ENCODE measurements around the gene TADA1. TPM values are rescaled to one million over a fixed set of nuclear protein-coding genes. Genes with fewer than 3 reads are reported as not detected.
A peak's percentile ranks its signal among the peaks of the same experiment; 100 is the strongest.
"Not testable (repeated sequence)": the region's sequence is repeated elsewhere in the genome, so short reads cannot be mapped to it uniquely, and the experiment has no call there.

TADA1 gene
- total RNA-seq, 2 donors from 2014 or later: 10.9 to 11.1 TPM

DNA sequence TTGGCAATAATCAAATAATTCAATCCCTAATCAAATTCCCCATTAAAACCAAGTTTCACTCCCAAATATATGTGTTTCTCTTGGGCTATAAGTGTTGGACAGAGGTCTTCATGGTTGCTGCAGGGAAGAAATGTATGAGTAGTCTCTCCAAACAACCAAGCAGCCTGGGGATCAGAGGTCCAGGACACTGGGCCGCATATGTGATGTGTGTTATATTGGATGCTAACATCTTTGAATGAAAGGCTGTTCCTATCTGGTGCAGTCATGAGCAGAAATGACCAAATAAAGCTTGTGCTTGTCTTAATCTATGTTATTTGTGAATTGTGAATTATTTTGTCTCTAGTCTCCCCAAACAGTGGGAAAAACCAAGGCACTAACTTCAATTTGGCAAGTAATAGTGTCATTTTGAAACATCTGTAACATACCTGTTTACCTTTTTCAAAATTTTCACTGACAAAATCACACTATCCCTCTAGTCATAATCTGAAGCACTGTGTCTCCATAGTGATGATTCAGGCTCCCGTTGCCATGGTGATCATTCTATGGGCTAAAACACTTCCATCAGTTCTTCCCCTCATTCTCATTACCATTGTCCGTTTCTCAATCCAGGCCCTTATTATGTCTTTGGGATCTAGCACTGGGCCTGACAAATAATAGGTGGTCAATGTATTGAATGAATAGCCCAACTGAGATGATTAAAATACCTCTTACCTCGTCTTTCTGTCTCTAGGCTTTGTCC lies 12.5 kb upstream of the TADA1 start:
- Histone ChIP-seq H3K4me3 (no peak overlapping the region), H3K4me1 (peaks cover 0 to 8% of the 10 kb centered on the region in 2 donors), H3K36me3 (no peaks in the 10 kb centered on the region), H3K9me3 (no peaks in the 10 kb centered on the region), H3K27me3 (peaks cover 0 to 3% of the 10 kb centered on the region in 2 donors), H3K27ac (no peak overlapping the region)
- TF ChIP-seq, protein P1, sequence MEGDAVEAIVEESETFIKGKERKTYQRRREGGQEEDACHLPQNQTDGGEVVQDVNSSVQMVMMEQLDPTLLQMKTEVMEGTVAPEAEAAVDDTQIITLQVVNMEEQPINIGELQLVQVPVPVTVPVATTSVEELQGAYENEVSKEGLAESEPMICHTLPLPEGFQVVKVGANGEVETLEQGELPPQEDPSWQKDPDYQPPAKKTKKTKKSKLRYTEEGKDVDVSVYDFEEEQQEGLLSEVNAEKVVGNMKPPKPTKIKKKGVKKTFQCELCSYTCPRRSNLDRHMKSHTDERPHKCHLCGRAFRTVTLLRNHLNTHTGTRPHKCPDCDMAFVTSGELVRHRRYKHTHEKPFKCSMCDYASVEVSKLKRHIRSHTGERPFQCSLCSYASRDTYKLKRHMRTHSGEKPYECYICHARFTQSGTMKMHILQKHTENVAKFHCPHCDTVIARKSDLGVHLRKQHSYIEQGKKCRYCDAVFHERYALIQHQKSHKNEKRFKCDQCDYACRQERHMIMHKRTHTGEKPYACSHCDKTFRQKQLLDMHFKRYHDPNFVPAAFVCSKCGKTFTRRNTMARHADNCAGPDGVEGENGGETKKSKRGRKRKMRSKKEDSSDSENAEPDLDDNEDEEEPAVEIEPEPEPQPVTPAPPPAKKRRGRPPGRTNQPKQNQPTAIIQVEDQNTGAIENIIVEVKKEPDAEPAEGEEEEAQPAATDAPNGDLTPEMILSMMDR (IDR thresholded peaks at IDR 0.05): no peak
- DNase-seq (ENCODE audit: low spot score): no peak

DNA sequence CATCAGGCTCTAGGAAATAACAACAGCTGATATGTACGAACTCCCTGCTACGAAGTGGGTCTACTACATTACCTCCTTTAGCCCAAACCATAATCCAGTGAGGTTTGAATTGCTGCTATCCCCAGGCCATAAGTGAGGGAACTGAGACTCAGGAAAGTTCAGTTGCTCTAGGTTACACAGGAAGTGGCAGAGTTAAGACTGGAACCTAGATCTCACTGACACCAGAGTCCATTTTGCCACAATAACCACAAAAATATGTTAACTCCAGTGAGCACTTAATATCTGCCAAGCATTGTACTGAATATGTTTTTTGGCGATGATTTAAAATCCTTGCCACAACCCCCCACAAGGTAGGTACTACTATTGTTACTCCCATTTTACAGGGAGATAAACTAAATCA lies 8.9 kb upstream of the TADA1 start:
- Histone ChIP-seq H3K27ac (no peak overlapping the region), H3K27me3 (peaks cover 0 to 3% of the 10 kb centered on the region in 2 donors), H3K9me3 (no peaks in the 10 kb centered on the region), H3K4me3 (no peak overlapping the region), H3K36me3 (no peaks in the 10 kb centered on the region), H3K4me1 (peaks cover 0 to 8% of the 10 kb centered on the region in 2 donors)
- TF ChIP-seq, protein P1 (IDR thresholded peaks at IDR 0.05): no peak
- no peak for DNase-seq (ENCODE audit: low spot score)

DNA sequence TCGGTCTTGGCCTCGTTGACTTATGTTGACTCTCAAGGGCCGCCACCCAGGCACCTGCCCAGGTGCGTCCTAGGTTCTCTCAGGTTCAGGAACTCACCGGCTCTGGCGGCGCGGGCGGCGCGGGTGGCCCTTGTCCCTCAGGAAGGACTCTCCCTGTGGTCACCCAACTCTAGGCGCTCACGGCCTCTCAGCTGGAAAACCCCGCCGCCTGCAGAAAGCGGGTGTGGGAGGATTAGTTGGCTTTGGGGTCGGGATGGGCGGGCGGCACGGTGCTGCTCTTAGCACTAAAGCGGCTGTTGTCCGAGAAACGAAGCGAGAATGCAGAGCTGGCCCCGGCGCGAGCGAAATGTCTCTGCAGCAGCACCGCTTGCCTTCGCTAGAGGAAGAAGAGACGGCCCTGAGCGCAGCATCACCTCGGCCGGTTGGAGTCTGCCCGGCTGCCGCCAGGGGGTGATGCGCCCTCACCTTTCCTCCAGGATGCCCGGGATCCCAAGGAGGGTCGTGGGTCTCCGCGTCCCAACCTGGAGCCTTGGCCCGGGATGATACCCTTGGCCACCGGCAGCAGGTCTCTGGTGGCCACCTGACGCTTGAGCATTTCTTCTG lies 8.1 kb upstream of the TADA1 start:
- Histone ChIP-seq H3K36me3 (no peaks in the 10 kb centered on the region), H3K4me3 (peak overlapping the region in 1 of 2 donors; percentile 30), H3K4me1 (peaks cover 0 to 8% of the 10 kb centered on the region in 2 donors), H3K27me3 (peaks cover 0 to 3% of the 10 kb centered on the region in 2 donors), H3K27ac (no peak overlapping the region), H3K9me3 (no peaks in the 10 kb centered on the region)
- TF ChIP-seq, protein P1 (IDR thresholded peaks at IDR 0.05): peak; percentile 62 to 84
- DNase-seq (ENCODE audit: low spot score): no peak

- Histone ChIP-seq H3K9me3 (no peaks in the 10 kb centered on the region), H3K27ac (no peak overlapping the region), H3K4me3 (no peak overlapping the region), H3K4me1 (peaks cover 0 to 8% of the 10 kb centered on the region in 2 donors), H3K27me3 (peaks cover 0 to 3% of the 10 kb centered on the region in 2 donors), H3K36me3 (no peaks in the 10 kb centered on the region)
- TF ChIP-seq, protein P1 (IDR thresholded peaks at IDR 0.05): no peak
- no peak for DNase-seq (ENCODE audit: low spot score)
Measured at GRCh38 chr1:166882893-166883292, 6.8 kb upstream of the TADA1 start.

DNA sequence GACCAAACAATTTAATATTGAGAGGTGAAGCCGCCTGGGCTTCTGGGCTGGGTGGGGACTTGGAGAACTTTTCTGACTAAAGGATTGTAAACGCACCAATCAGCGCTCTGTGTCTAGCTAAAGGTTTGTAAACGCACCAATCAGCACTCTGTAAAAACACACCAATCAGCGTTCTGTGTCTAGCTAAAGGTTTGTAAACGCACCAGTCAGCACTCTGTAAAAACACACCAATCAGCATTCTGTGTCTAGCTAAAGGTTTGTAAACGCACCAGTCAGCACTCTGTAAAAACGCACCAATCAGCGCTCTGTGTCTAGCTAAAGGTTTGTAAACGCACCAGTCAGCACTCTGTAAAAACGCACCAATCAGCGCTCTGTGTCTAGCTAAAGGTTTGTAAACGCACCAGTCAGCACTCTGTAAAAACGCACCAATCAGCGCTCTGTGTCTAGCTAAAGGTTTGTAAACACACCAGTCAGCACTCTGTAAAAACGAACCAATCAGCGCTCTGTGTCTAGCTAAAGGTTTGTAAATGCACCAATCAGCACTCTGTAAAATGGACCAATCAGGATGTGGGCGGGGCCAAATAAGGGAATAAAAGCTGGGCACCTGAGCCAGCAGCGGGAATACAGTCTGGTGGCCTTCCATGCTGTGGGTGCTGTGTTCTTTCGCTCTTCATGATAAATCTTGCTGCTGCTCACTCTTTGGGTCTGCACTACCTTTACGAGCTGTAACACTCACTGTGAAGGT lies 2.3 kb upstream of the TADA1 start:
- H3K27me3 ChIP-seq; H3K27ac ChIP-seq; H3K36me3 ChIP-seq; H3K9me3 ChIP-seq; DNase-seq (ENCODE audit: low spot score); H3K4me3 ChIP-seq: not testable (repeated sequence)
- peaks cover 0 to 24% of the 10 kb centered on the region in 2 donors for H3K4me1 ChIP-seq

- H3K27ac ChIP-seq: peak overlapping the region; percentile 92 to 96
- H3K4me3 ChIP-seq: peak overlapping the region; percentile 27 to 89
- TF ChIP-seq, protein P1 (IDR thresholded peaks at IDR 0.05): no peak
- H3K27me3 ChIP-seq: no peaks in the 10 kb centered on the region
- peaks cover 0 to 38% of the 10 kb centered on the region in 2 donors for H3K4me1 ChIP-seq
- no peak for DNase-seq (ENCODE audit: low spot score)
- H3K9me3 ChIP-seq: no peaks in the 10 kb centered on the region
- H3K36me3 ChIP-seq: no peaks in the 10 kb centered on the region
Measured at GRCh38 chr1:166876540-166876838, 425 bp upstream of the TADA1 start.

Measured in right atrium auricular region (tissue), 2 donors.